Measurements from ENCODE around the gene HSPG2. TPM values are rescaled to one million over a fixed set of nuclear protein-coding genes. Genes with fewer than 3 reads are reported as not detected.

Gene HSPG2
- total and polyA plus RNA-seq, 9 of the 15 experiments (the other 6 are each of a cell fraction or from before 2014, with no cell fraction given), result 0.14 to 160 (median 15.7) TPM

DNA sequence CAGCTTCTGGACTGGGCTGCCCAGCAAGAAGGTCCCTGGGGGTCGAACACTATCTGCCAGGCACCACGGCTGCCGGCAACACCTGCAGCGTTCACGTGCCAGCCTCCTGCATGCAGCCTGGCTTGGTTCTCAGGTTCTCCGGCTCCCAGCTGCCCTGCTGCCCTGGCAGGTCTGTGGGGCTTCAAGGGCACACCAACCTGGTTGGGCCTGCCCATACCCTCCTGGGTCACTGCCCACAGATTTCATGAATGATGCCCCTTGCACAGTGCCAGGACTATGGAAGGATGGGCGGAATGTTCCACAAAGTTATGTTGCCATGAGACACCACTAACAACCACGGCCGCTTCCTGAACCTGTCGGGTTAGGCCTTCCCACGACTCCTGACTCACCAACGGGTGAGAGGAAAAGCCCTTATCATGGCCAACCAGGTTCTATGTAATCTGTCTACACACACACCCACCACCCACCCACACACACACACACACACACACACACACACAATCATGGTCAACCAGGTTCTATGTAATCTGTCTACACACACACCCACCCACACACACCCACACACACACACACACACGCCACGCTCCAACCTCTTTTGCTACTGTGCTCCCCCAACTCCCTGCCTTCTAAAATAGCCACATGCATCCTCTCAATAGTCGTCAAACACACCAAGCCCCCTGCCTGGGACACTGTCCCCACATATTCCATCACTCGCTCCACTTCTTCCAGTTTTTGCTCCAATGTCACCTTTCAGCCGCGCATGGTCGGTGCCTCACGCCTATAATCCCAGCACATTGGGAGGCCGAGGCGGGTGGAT lies 32.2 kb downstream of the HSPG2 start (continued):
- TF ChIP-seq, protein P1, sequence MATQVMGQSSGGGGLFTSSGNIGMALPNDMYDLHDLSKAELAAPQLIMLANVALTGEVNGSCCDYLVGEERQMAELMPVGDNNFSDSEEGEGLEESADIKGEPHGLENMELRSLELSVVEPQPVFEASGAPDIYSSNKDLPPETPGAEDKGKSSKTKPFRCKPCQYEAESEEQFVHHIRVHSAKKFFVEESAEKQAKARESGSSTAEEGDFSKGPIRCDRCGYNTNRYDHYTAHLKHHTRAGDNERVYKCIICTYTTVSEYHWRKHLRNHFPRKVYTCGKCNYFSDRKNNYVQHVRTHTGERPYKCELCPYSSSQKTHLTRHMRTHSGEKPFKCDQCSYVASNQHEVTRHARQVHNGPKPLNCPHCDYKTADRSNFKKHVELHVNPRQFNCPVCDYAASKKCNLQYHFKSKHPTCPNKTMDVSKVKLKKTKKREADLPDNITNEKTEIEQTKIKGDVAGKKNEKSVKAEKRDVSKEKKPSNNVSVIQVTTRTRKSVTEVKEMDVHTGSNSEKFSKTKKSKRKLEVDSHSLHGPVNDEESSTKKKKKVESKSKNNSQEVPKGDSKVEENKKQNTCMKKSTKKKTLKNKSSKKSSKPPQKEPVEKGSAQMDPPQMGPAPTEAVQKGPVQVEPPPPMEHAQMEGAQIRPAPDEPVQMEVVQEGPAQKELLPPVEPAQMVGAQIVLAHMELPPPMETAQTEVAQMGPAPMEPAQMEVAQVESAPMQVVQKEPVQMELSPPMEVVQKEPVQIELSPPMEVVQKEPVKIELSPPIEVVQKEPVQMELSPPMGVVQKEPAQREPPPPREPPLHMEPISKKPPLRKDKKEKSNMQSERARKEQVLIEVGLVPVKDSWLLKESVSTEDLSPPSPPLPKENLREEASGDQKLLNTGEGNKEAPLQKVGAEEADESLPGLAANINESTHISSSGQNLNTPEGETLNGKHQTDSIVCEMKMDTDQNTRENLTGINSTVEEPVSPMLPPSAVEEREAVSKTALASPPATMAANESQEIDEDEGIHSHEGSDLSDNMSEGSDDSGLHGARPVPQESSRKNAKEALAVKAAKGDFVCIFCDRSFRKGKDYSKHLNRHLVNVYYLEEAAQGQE (IDR thresholded peaks at IDR 0.05; ENCODE audit: borderline replicate concordance), result peak; percentile 57; the same call in 1 of the 2 replicates
- TF ChIP-seq, protein P1 (CRISPR knock-in tag; IDR thresholded peaks at IDR 0.05; ENCODE audit: low read depth), result peak; percentile 38; the same call in 1 of the 2 replicates
- TF ChIP-seq DIDO1 (tag; IDR thresholded peaks at IDR 0.05; ENCODE audit: low read depth), result peak; percentile 97
- peak; percentile 100 for TF ChIP-seq SMARCA4 (IDR thresholded peaks at IDR 0.05)
- TF ChIP-seq, protein P2, sequence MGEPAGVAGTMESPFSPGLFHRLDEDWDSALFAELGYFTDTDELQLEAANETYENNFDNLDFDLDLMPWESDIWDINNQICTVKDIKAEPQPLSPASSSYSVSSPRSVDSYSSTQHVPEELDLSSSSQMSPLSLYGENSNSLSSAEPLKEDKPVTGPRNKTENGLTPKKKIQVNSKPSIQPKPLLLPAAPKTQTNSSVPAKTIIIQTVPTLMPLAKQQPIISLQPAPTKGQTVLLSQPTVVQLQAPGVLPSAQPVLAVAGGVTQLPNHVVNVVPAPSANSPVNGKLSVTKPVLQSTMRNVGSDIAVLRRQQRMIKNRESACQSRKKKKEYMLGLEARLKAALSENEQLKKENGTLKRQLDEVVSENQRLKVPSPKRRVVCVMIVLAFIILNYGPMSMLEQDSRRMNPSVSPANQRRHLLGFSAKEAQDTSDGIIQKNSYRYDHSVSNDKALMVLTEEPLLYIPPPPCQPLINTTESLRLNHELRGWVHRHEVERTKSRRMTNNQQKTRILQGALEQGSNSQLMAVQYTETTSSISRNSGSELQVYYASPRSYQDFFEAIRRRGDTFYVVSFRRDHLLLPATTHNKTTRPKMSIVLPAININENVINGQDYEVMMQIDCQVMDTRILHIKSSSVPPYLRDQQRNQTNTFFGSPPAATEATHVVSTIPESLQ (CRISPR knock-in tag; IDR thresholded peaks at IDR 0.05), result 0 out of 2 replicates have a peak, but pooled peaks have one; percentile 11
- TF ChIP-seq, protein P3, sequence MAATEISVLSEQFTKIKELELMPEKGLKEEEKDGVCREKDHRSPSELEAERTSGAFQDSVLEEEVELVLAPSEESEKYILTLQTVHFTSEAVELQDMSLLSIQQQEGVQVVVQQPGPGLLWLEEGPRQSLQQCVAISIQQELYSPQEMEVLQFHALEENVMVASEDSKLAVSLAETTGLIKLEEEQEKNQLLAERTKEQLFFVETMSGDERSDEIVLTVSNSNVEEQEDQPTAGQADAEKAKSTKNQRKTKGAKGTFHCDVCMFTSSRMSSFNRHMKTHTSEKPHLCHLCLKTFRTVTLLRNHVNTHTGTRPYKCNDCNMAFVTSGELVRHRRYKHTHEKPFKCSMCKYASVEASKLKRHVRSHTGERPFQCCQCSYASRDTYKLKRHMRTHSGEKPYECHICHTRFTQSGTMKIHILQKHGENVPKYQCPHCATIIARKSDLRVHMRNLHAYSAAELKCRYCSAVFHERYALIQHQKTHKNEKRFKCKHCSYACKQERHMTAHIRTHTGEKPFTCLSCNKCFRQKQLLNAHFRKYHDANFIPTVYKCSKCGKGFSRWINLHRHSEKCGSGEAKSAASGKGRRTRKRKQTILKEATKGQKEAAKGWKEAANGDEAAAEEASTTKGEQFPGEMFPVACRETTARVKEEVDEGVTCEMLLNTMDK (IDR thresholded peaks at IDR 0.05; ENCODE audit: borderline replicate concordance, insufficient read depth, low read depth, low read length, poor library complexity, severe bottlenecking), result no peak
- TF ChIP-seq ZNF165 (CRISPR knock-in tag; IDR thresholded peaks at IDR 0.05; ENCODE audit: borderline replicate concordance), result 0 out of 2 replicates have a peak, but pooled peaks have one; percentile 69
- TF ChIP-seq, protein P4, sequence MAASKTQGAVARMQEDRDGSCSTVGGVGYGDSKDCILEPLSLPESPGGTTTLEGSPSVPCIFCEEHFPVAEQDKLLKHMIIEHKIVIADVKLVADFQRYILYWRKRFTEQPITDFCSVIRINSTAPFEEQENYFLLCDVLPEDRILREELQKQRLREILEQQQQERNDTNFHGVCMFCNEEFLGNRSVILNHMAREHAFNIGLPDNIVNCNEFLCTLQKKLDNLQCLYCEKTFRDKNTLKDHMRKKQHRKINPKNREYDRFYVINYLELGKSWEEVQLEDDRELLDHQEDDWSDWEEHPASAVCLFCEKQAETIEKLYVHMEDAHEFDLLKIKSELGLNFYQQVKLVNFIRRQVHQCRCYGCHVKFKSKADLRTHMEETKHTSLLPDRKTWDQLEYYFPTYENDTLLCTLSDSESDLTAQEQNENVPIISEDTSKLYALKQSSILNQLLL (CRISPR knock-in tag; IDR thresholded peaks at IDR 0.05; ENCODE audit: borderline replicate concordance), result no peak
- TF ChIP-seq MAZ (CRISPR knock-in tag; conservative IDR thresholded peaks at IDR 0.05 in 1 of 2, IDR thresholded peaks at IDR 0.05 in 1 of 2), result peak; percentile 16 to 94; a peak in 3 of 4 replicates
- TF ChIP-seq THRAP3 (IDR thresholded peaks at IDR 0.05; ENCODE audit: borderline replicate concordance), result peak; percentile 99
